HCT116 (cell line): ENCODE data around the gene EP400. TPM values are rescaled to one million over a fixed set of nuclear protein-coding genes. Genes with fewer than 3 reads are reported as not detected.

ENCODE experiments used
- ATAC-seq: fragments of 200-7000 bp; cut with Tn5 transposase; 2 replicates; pipeline ENCODE4 v1.9.1; 2020; ENCODE audit warnings: mild to moderate bottlenecking, moderate library complexity
- BruUV-seq: library from RNA; stranded (reverse); fragments of 400-500 nt; replicated peaks from 2 replicates; lab custom pipeline; 2021; lab: Mats Ljungman, UMichigan
- CTCF ChIA-PET: fragments of 300-600 bp; sonication (Branson Sonifier 250); formaldehyde crosslinking; loops from one replicate; lab custom pipeline; 2021; ENCODE audit warnings: antibody characterized with exemption; lab: Charles Lee
- POLR2A ChIA-PET: fragments of 300-600, 350-600 bp; sonication (Branson Sonifier 250); formaldehyde crosslinking; loops from one replicate; lab custom pipeline; 2021; ENCODE audit warnings: antibody characterized with exemption; lab: Charles Lee
- RAD21 ChIA-PET, 2 experiments: fragments of 300-600 bp; sonication (Branson Sonifier 250); formaldehyde crosslinking; loops; one replicate each; lab custom pipeline; 2023; ENCODE audit warnings: low total read pairs in 2 of 2; ENCODE audit not compliant: uncharacterized antibody in 2 of 2, unreplicated experiment in 2 of 2, low non-redundant PET in 1 of 2; lab: Charles Lee
- DNase-seq: peaks from one replicate; pipeline ENCODE4 v3.0.0-alpha.2; 2010; ENCODE audit warnings: low read depth, low spot score
- H2AFZ ChIP-seq: fragments of 200-600 bp; shearing (Covaris generic), sonication (generic); 2 replicates; pipeline ENCODE4 v1.6.1; 2017; ENCODE audit warnings: low read depth, mixed run types, mixed read lengths, antibody characterized with exemption, low read length; ENCODE audit not compliant: poor library complexity, severe bottlenecking
- H3K27ac ChIP-seq: 2 replicates; pipeline ENCODE4 v1.5.1; 2012; ENCODE audit warnings: low read depth, low read length
- H3K27me3 ChIP-seq: fragments of 200-600 bp; sonication (generic); 2 replicates; pipeline ENCODE4 v1.6.1; 2016; ENCODE audit warnings: mixed run types, low read length, mixed read lengths; ENCODE audit not compliant: insufficient read depth
- H3K36me3 ChIP-seq, 2 experiments: fragments of 200-500 bp in 1 of 2; fragments of 200-600 bp in 1 of 2; sonication (Bioruptor generic) in 1 of 2; sonication (generic) in 1 of 2; 2 replicates each; pipeline versions ENCODE4 v1.5.1 to v1.6.1; 2014 to 2016; ENCODE audit warnings: low read length in 2 of 2, inconsistent platforms in 1 of 2, mixed read lengths in 1 of 2, mixed run types in 1 of 2; ENCODE audit not compliant: insufficient read depth in 2 of 2, control insufficient read depth in 1 of 2
- H3K4me1 ChIP-seq, 2 experiments: fragments of 200-600 bp in 1 of 2; sonication (generic) in 1 of 2; 2 replicates each; pipeline versions ENCODE4 v1.5.1 to v1.6.1; 2012 to 2017; ENCODE audit warnings: low read length in 2 of 2, inconsistent platforms in 1 of 2, mild to moderate bottlenecking in 1 of 2, mixed read lengths in 1 of 2, mixed run types in 1 of 2, moderate library complexity in 1 of 2; ENCODE audit not compliant: insufficient read depth in 2 of 2, control insufficient read depth in 1 of 2
- H3K4me2 ChIP-seq: fragments of 200-600 bp; sonication (generic); 2 replicates; pipeline ENCODE4 v1.6.1; 2017; ENCODE audit warnings: mixed run types, low read length, mixed read lengths
- H3K4me3 ChIP-seq, 2 experiments: fragments of 200-600 bp in 1 of 2; sonication (generic) in 1 of 2; replicated peaks in 1 of 2; 2 replicates each; pipeline ENCODE4 v1.5.1; 2011 to 2016; ENCODE audit warnings: low read length in 2 of 2, control low read depth in 1 of 2, low read depth in 1 of 2, mild to moderate bottlenecking in 1 of 2, mixed read lengths in 1 of 2, mixed run types in 1 of 2
- H3K79me2 ChIP-seq: fragments of 200-600 bp; sonication (generic); 2 replicates; pipeline ENCODE4 v1.6.1; 2017; ENCODE audit warnings: mild to moderate bottlenecking, mixed run types, low read length, moderate library complexity, mixed read lengths; ENCODE audit not compliant: insufficient read depth
- H3K9ac ChIP-seq: fragments of 200-600 bp; sonication (generic); 2 replicates; pipeline ENCODE4 v1.6.1; 2016; ENCODE audit warnings: low read length, mixed read lengths
- H3K9me2 ChIP-seq: fragments of 200-600 bp; sonication (generic), shearing (Covaris generic); 2 replicates; pipeline ENCODE4 v1.6.1; 2017; ENCODE audit warnings: mixed run types, mild to moderate bottlenecking, moderate library complexity; ENCODE audit not compliant: insufficient read depth
- H3K9me3 ChIP-seq, 2 experiments: fragments of 200-500 bp in 1 of 2; fragments of 200-600 bp in 1 of 2; sonication (Bioruptor generic) in 1 of 2; sonication (generic) in 1 of 2; 2 replicates each; pipeline ENCODE4 v1.6.1; 2014 to 2017; ENCODE audit warnings: low read length in 2 of 2, mixed read lengths in 2 of 2, inconsistent platforms in 1 of 2, low read depth in 1 of 2, mild to moderate bottlenecking in 1 of 2, mixed run types in 1 of 2, moderate library complexity in 1 of 2; ENCODE audit not compliant: control insufficient read depth in 1 of 2, insufficient read depth in 1 of 2
- H4K20me1 ChIP-seq: fragments of 200-600 bp; sonication (generic), shearing (Covaris generic); 2 replicates; pipeline ENCODE4 v1.6.1; 2017; ENCODE audit warnings: mixed run types, mild to moderate bottlenecking, moderate library complexity; ENCODE audit not compliant: insufficient read depth
- CBX3 ChIP-seq: IDR thresholded peaks from 2 replicates; pipeline ENCODE4 v1.6.1; 2012; ENCODE audit warnings: low read depth
- CEBPB ChIP-seq: IDR thresholded peaks from 2 replicates; pipeline ENCODE4 v1.6.1; 2012; ENCODE audit warnings: low read depth
- EGR1 ChIP-seq: IDR thresholded peaks from 2 replicates; pipeline ENCODE4 v1.6.1; 2012; ENCODE audit warnings: low read depth
- EZH2 ChIP-seq: fragments of 200-600 bp; sonication (generic); IDR thresholded peaks from 2 replicates; pipeline ENCODE4 v1.6.1; 2017; ENCODE audit warnings: antibody characterized with exemption, mixed run types
- EZH2phosphoT487 ChIP-seq: fragments of 200-600 bp; IDR thresholded peaks from 2 replicates; pipeline ENCODE4 v1.6.1; 2018; ENCODE audit warnings: antibody characterized with exemption, borderline replicate concordance
- FOSL1 ChIP-seq: IDR thresholded peaks from 2 replicates; pipeline ENCODE4 v1.6.1; 2012; ENCODE audit warnings: low read depth
- POLR2AphosphoS5 ChIP-seq: IDR thresholded peaks from 2 replicates; pipeline ENCODE4 v1.6.1; 2011; ENCODE audit warnings: mild to moderate bottlenecking, low read depth, low read length, moderate library complexity
- RAD21 ChIP-seq: IDR thresholded peaks from 2 replicates; pipeline ENCODE4 v1.6.1; 2012; ENCODE audit warnings: low read depth, mild to moderate bottlenecking
- REST ChIP-seq: IDR thresholded peaks from 2 replicates; pipeline ENCODE4 v1.6.1; 2012; ENCODE audit warnings: low read depth
- SIN3A ChIP-seq: IDR thresholded peaks from 2 replicates; pipeline ENCODE4 v1.6.1; 2012; ENCODE audit warnings: low read depth
- SP1 ChIP-seq: IDR thresholded peaks from 2 replicates; pipeline ENCODE4 v1.6.1; 2012; ENCODE audit warnings: low read depth
- TCF7L2 ChIP-seq: IDR thresholded peaks from 2 replicates; pipeline ENCODE4 v1.7.0; 2011; ENCODE audit warnings: borderline replicate concordance, inconsistent platforms; ENCODE audit not compliant: insufficient read depth, insufficient read length; ENCODE audit errors: extremely low read depth
- ZFX ChIP-seq: fragments of 450-650 bp; IDR thresholded peaks from 2 replicates; pipeline ENCODE4 v1.6.1; 2017
- intact Hi-C: fragments of 100-400 bp; cut with micrococcal nuclease; formaldehyde crosslinking; loops from 2 replicates; pipeline ENCODE4 v1.10.0; 2022
- total RNA-seq: library from RNA; stranded (reverse); gene quantifications from one replicate; pipeline ENCODE4 v1.2.1, GENCODE V29; 2021; ENCODE audit not compliant: unreplicated experiment
- TF ChIP-seq, protein P1 (sequence below): IDR thresholded peaks from 2 replicates; pipeline ENCODE4 v1.6.1; 2012
- TF ChIP-seq, protein P2 (sequence below): IDR thresholded peaks from 2 replicates; pipeline ENCODE4 v1.6.1; 2012
- TF ChIP-seq, protein P3 (sequence below): IDR thresholded peaks from 2 replicates; pipeline ENCODE4 v1.6.1; 2011; ENCODE audit warnings: mild to moderate bottlenecking, low read length, moderate library complexity; ENCODE audit not compliant: insufficient replicate concordance; ENCODE audit errors: extremely low read depth

The EP400 gene
- total RNA-seq, 1 experiment from 2014 or later, result 54.5 TPM

- Histone ChIP-seq H3K9me3 (no peaks in the 10 kb centered on the region), H3K4me1 (no peaks in the 10 kb centered on the region), H3K27ac (no peak overlapping the region), H2AFZ (no peak overlapping the region), H3K4me2 (no peak overlapping the region), H3K79me2 (no peaks in the 10 kb centered on the region), H3K9ac (no peak overlapping the region), H3K9me2 (no peaks in the 10 kb centered on the region), H3K4me3 (no peak overlapping the region), H4K20me1 (no peaks in the 10 kb centered on the region), H3K36me3 (no peaks in the 10 kb centered on the region; a peak in 1 of 4 replicates), H3K27me3 (no peaks in the 10 kb centered on the region)
- DNase-seq (no peak), ATAC-seq (no peak)
- ChIA-PET POLR2A (no interaction called here), RAD21 (no interaction called here), CTCF (no interaction called here)
- TF ChIP-seq TCF7L2 (no peak), RAD21 (no peak), EZH2 (no peak), EZH2phosphoT487 (no peak), SIN3A (no peak), CEBPB (no peak), SP1 (no peak), ZFX (no peak), REST (no peak), CBX3 (no peak), POLR2AphosphoS5 (no peak), FOSL1 (no peak), EGR1 (no peak)
- TF ChIP-seq, protein P1, sequence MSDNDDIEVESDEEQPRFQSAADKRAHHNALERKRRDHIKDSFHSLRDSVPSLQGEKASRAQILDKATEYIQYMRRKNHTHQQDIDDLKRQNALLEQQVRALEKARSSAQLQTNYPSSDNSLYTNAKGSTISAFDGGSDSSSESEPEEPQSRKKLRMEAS, result no peak
- TF ChIP-seq, protein P2, sequence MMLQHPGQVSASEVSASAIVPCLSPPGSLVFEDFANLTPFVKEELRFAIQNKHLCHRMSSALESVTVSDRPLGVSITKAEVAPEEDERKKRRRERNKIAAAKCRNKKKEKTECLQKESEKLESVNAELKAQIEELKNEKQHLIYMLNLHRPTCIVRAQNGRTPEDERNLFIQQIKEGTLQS, result no peak
- TF ChIP-seq, protein P3, sequence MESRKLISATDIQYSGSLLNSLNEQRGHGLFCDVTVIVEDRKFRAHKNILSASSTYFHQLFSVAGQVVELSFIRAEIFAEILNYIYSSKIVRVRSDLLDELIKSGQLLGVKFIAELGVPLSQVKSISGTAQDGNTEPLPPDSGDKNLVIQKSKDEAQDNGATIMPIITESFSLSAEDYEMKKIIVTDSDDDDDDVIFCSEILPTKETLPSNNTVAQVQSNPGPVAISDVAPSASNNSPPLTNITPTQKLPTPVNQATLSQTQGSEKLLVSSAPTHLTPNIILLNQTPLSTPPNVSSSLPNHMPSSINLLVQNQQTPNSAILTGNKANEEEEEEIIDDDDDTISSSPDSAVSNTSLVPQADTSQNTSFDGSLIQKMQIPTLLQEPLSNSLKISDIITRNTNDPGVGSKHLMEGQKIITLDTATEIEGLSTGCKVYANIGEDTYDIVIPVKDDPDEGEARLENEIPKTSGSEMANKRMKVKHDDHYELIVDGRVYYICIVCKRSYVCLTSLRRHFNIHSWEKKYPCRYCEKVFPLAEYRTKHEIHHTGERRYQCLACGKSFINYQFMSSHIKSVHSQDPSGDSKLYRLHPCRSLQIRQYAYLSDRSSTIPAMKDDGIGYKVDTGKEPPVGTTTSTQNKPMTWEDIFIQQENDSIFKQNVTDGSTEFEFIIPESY, result no peak
- TSS peak; percentile 49 for BruUV-seq
- intact Hi-C loops, result no loop called here
Observed at GRCh38 chr12:131921866-131922769, 27.6 kb upstream of the EP400 start.
